H9 (cell line): ENCODE results near the gene EPYC. TPM values are rescaled to one million over a fixed set of nuclear protein-coding genes. Genes with fewer than 3 reads are reported as not detected.

Source experiments
- DNase-seq: peaks from one replicate; pipeline ENCODE4 v3.0.0-alpha.2; 2017
- H2AFZ ChIP-seq: one replicate; pipeline ENCODE4 v1.6.1; 2013; ENCODE audit warnings: mild to moderate bottlenecking, low read length, control low read depth, moderate library complexity
- H2AK5ac ChIP-seq: 2 replicates; pipeline ENCODE4 v1.6.1; 2013; ENCODE audit warnings: low read length, control low read depth, mixed read lengths; ENCODE audit not compliant: insufficient read length
- H2BK120ac ChIP-seq: one replicate; pipeline ENCODE4 v1.6.1; 2013; ENCODE audit warnings: low read depth, mild to moderate bottlenecking, low read length, control low read depth, inconsistent platforms; ENCODE audit not compliant: poor library complexity, severe bottlenecking
- H2BK12ac ChIP-seq: 2 replicates; pipeline ENCODE4 v1.6.1; 2013; ENCODE audit warnings: low read length, control low read depth, mixed read lengths, low read depth; ENCODE audit not compliant: insufficient read length
- H2BK15ac ChIP-seq: 2 replicates; pipeline ENCODE4 v1.6.1; 2013; ENCODE audit warnings: low read depth, low read length, control low read depth
- H2BK20ac ChIP-seq: one replicate; pipeline ENCODE4 v1.6.1; 2013; ENCODE audit warnings: low read depth, mild to moderate bottlenecking, low read length, control low read depth, inconsistent platforms; ENCODE audit not compliant: poor library complexity, severe bottlenecking
- H2BK5ac ChIP-seq: 2 replicates; pipeline ENCODE4 v1.6.1; 2013; ENCODE audit warnings: low read length, control low read depth, mixed read lengths; ENCODE audit not compliant: insufficient read length
- H3K14ac ChIP-seq: 2 replicates; pipeline ENCODE4 v1.6.1; 2013; ENCODE audit warnings: low read length, control low read depth; ENCODE audit not compliant: insufficient read depth
- H3K18ac ChIP-seq: 2 replicates; pipeline ENCODE4 v1.6.1; 2013; ENCODE audit warnings: low read depth, mild to moderate bottlenecking, mixed read lengths, low read length, control low read depth; ENCODE audit not compliant: insufficient read length
- H3K23ac ChIP-seq: 2 replicates; pipeline ENCODE4 v1.6.1; 2013; ENCODE audit warnings: low read length, control low read depth, mixed read lengths, low read depth; ENCODE audit not compliant: insufficient read length
- H3K23me2 ChIP-seq: 2 replicates; pipeline ENCODE4 v1.6.1; 2013; ENCODE audit warnings: low read depth, mild to moderate bottlenecking, mixed read lengths, low read length, control low read depth; ENCODE audit not compliant: insufficient read length, poor library complexity, severe bottlenecking
- H3K27ac ChIP-seq: 2 replicates; pipeline ENCODE4 v1.5.1; 2013; ENCODE audit warnings: low read length, control low read depth, mixed read lengths, low read depth; ENCODE audit not compliant: insufficient read length
- H3K27me3 ChIP-seq: 2 replicates; pipeline ENCODE4 v1.6.1; 2013; ENCODE audit warnings: low read length, control low read depth, inconsistent platforms; ENCODE audit not compliant: insufficient read depth
- H3K4ac ChIP-seq: 2 replicates; pipeline ENCODE4 v1.6.1; 2013; ENCODE audit warnings: low read depth, mild to moderate bottlenecking, control low read depth, inconsistent platforms, low read length, moderate library complexity
- H3K4me1 ChIP-seq: 2 replicates; pipeline ENCODE4 v1.6.1; 2013; ENCODE audit warnings: low read length, control low read depth, inconsistent platforms; ENCODE audit not compliant: insufficient read depth
- H3K4me2 ChIP-seq: 2 replicates; pipeline ENCODE4 v1.6.1; 2013; ENCODE audit warnings: low read length, control low read depth, mixed read lengths; ENCODE audit not compliant: insufficient read length, insufficient read depth
- H3K56ac ChIP-seq: 2 replicates; pipeline ENCODE4 v1.6.1; 2013; ENCODE audit warnings: low read depth, mild to moderate bottlenecking, mixed read lengths, low read length, control low read depth; ENCODE audit not compliant: insufficient read length
- H3K79me1 ChIP-seq: 2 replicates; pipeline ENCODE4 v1.6.1; 2013; ENCODE audit warnings: low read depth, mild to moderate bottlenecking, moderate library complexity, low read length, control low read depth, inconsistent platforms; ENCODE audit not compliant: insufficient read depth, poor library complexity, severe bottlenecking
- H3K79me2 ChIP-seq: 2 replicates; pipeline ENCODE4 v1.6.1; 2013; ENCODE audit warnings: low read length, control low read depth, inconsistent platforms; ENCODE audit not compliant: insufficient read depth
- H3K9ac ChIP-seq: 2 replicates; pipeline ENCODE4 v1.6.1; 2013; ENCODE audit warnings: low read length, control low read depth, mixed read lengths; ENCODE audit not compliant: insufficient read length; ENCODE audit errors: extremely low read depth
- H3K9me3 ChIP-seq: one replicate; pipeline ENCODE4 v1.6.1; 2013; ENCODE audit warnings: low read depth, low read length, inconsistent platforms; ENCODE audit not compliant: control insufficient read depth
- H3T11ph ChIP-seq: one replicate; pipeline ENCODE4 v1.6.1; 2013; ENCODE audit warnings: mild to moderate bottlenecking, low read length, control low read depth, inconsistent platforms
- H4K20me1 ChIP-seq: one replicate; pipeline ENCODE4 v1.6.1; 2013; ENCODE audit not compliant: control insufficient read depth, insufficient read length, insufficient read depth
- H4K5ac ChIP-seq: 2 replicates; pipeline ENCODE4 v1.6.1; 2013; ENCODE audit warnings: low read depth, mild to moderate bottlenecking, mixed read lengths, low read length, control low read depth; ENCODE audit not compliant: insufficient read length
- H4K8ac ChIP-seq: replicated peaks from 2 replicates; pipeline ENCODE4 v1.6.1; 2013; ENCODE audit warnings: low read length, control low read depth, mixed read lengths, low read depth; ENCODE audit not compliant: insufficient read length
- H4K91ac ChIP-seq: 2 replicates; pipeline ENCODE4 v1.6.1; 2013; ENCODE audit warnings: low read depth, mild to moderate bottlenecking, moderate library complexity, mixed read lengths, low read length, control low read depth; ENCODE audit not compliant: insufficient read length
- H3K27ac Mint-ChIP-seq, 3 experiments: 2 replicates in 2 of 3; 3 replicates in 1 of 3; pipeline ENCODE4 v1.8.0; 2020 to 2021; ENCODE audit warnings: mixed read lengths in 3 of 3, mild to moderate bottlenecking in 1 of 3, moderate library complexity in 1 of 3
- H3K27me3 Mint-ChIP-seq: 2 replicates; pipeline ENCODE4 v1.8.0; 2021; ENCODE audit warnings: low read depth, mild to moderate bottlenecking, moderate library complexity, mixed read lengths
- H3K36me3 Mint-ChIP-seq, 3 experiments: 2 replicates in 2 of 3; 3 replicates in 1 of 3; pipeline ENCODE4 v1.8.0; 2020 to 2021; ENCODE audit warnings: low read depth in 3 of 3, mixed read lengths in 3 of 3; ENCODE audit not compliant: insufficient read depth in 1 of 3
- H3K4me1 Mint-ChIP-seq, 2 experiments: 2 replicates each; pipeline ENCODE4 v1.8.0; 2020; ENCODE audit warnings: mixed read lengths in 2 of 2
- H3K4me3 Mint-ChIP-seq, 2 experiments: 2 replicates in 1 of 2; 3 replicates in 1 of 2; pipeline ENCODE4 v1.8.0; 2020 to 2021; ENCODE audit warnings: mild to moderate bottlenecking in 2 of 2, mixed read lengths in 2 of 2, moderate library complexity in 1 of 2
- H3K9me3 Mint-ChIP-seq, 2 experiments: 2 replicates in 1 of 2; 3 replicates in 1 of 2; pipeline ENCODE4 v1.8.0; 2020; ENCODE audit warnings: mild to moderate bottlenecking in 2 of 2, mixed read lengths in 2 of 2, moderate library complexity in 1 of 2
- CTCF ChIP-seq: fragments of 200-600 bp; sonication (generic); conservative IDR thresholded peaks from 3 replicates; pipeline ENCODE4 v1.8.0; 2021; ENCODE audit warnings: antibody characterized with exemption, mild to moderate bottlenecking
- WGBS: extraction: QIAGEN DNeasy Blood & Tissue Kit; methylation state at CpG from one replicate; pipeline ENCODE4 v1.1.7; 2013; ENCODE audit warnings: missing lambda C conversion rate, low lambda C conversion rate, mixed read lengths; ENCODE audit not compliant: insufficient read length; ENCODE audit errors: extremely low coverage; 5-methylcytosine and 5-hydroxymethylcytosine counted together
- total RNA-seq: library from RNA; stranded (reverse); gene quantifications from 2 replicates; pipeline ENCODE4 v1.2.1, GENCODE V29; 2021

The EPYC gene
- total RNA-seq, 1 experiment from 2014 or later, result not detected

GRCh38 chr12:90958347-90958746, 46.4 kb downstream of the EPYC start:
- H3K36me3 Mint-ChIP-seq, result no peaks in the 10 kb centered on the region
- Histone ChIP-seq H2AFZ (no peak overlapping the region), H3K9me3 (no peaks in the 10 kb centered on the region), H3K9ac (no peak overlapping the region), H3K23me2 (no peaks in the 10 kb centered on the region), H4K8ac (no peak overlapping the region), H3K4ac (no peak overlapping the region), H4K91ac (no peak overlapping the region), H3T11ph (no peak overlapping the region), H3K18ac (no peak overlapping the region), H3K27ac (no peak overlapping the region), H3K79me1 (no peaks in the 10 kb centered on the region), H2BK20ac (no peak overlapping the region), H3K23ac (no peak overlapping the region), H2BK12ac (no peak overlapping the region), H2BK120ac (no peak overlapping the region), H2AK5ac (no peak overlapping the region), H2BK15ac (no peak overlapping the region), H2BK5ac (no peak overlapping the region), H3K14ac (no peak overlapping the region), H3K79me2 (no peaks in the 10 kb centered on the region), H4K20me1 (no peaks in the 10 kb centered on the region), H4K5ac (no peak overlapping the region), H3K4me1 (no peaks in the 10 kb centered on the region), H3K27me3 (no peaks in the 10 kb centered on the region), H3K4me2 (no peak overlapping the region), H3K56ac (no peak overlapping the region)
- H3K27me3 Mint-ChIP-seq, result no peaks in the 10 kb centered on the region; the same call in none of the 2 replicates
- H3K9me3 Mint-ChIP-seq, result no peaks in the 10 kb centered on the region; a peak in 1 of 5 replicates
- peaks cover 0 to 2% of the 10 kb centered on the region in 2 experiments; a peak in 2 of 4 replicates for H3K4me1 Mint-ChIP-seq
- H3K4me3 Mint-ChIP-seq, result no peak overlapping the region
- peak overlapping the region in 1 of 3 experiments; percentile 92; a peak in 1 of 7 replicates for H3K27ac Mint-ChIP-seq
- TF ChIP-seq CTCF, result no peak
- WGBS, result no CpG with 5 or more reads among the region's 3 CpGs
- DNase-seq, result no peak
